HUES64 (cell line): ENCODE data around the gene TRAPPC8. TPM values are rescaled to one million over a fixed set of nuclear protein-coding genes. Genes with fewer than 3 reads are reported as not detected.

Experiments used
- H3K27ac ChIP-seq: 2 replicates; pipeline ENCODE4 v1.7.0; 2013; ENCODE audit warnings: low read depth, low read length, inconsistent platforms
- H3K27me3 ChIP-seq: 2 replicates; pipeline ENCODE4 v1.6.1; 2013; ENCODE audit warnings: mild to moderate bottlenecking, low read length; ENCODE audit not compliant: insufficient read depth
- H3K36me3 ChIP-seq: 2 replicates; pipeline ENCODE4 v1.6.1; 2013; ENCODE audit warnings: mild to moderate bottlenecking, low read length; ENCODE audit not compliant: insufficient read depth
- H3K4me1 ChIP-seq: 2 replicates; pipeline ENCODE4 v1.6.1; 2013; ENCODE audit warnings: mild to moderate bottlenecking, low read length, moderate library complexity; ENCODE audit not compliant: insufficient read depth
- H3K4me3 ChIP-seq: 2 replicates; pipeline ENCODE4 v1.5.1; 2013; ENCODE audit warnings: mild to moderate bottlenecking, low read length, moderate library complexity
- H3K9ac ChIP-seq: 2 replicates; pipeline ENCODE4 v1.6.1; 2013; ENCODE audit warnings: mild to moderate bottlenecking, low read depth, low read length
- H3K9me3 ChIP-seq: 2 replicates; pipeline ENCODE4 v1.6.1; 2013; ENCODE audit warnings: low read depth, low read length; ENCODE audit not compliant: insufficient read depth
- WGBS: fragments of 150-250, 120-280 bp; methylation state at CpG from one replicate; pipeline ENCODE4 v1.1.7; 2013; ENCODE audit warnings: missing lambda C conversion rate; 5-methylcytosine and 5-hydroxymethylcytosine counted together
- polyA plus RNA-seq, 2 experiments: library from polyadenylated mRNA; stranded (reverse); fragments of 50-300 nt; gene quantifications; one replicate each; pipeline ENCODE4 v1.2.3, GENCODE V29; 2013

The TRAPPC8 gene, protein sequence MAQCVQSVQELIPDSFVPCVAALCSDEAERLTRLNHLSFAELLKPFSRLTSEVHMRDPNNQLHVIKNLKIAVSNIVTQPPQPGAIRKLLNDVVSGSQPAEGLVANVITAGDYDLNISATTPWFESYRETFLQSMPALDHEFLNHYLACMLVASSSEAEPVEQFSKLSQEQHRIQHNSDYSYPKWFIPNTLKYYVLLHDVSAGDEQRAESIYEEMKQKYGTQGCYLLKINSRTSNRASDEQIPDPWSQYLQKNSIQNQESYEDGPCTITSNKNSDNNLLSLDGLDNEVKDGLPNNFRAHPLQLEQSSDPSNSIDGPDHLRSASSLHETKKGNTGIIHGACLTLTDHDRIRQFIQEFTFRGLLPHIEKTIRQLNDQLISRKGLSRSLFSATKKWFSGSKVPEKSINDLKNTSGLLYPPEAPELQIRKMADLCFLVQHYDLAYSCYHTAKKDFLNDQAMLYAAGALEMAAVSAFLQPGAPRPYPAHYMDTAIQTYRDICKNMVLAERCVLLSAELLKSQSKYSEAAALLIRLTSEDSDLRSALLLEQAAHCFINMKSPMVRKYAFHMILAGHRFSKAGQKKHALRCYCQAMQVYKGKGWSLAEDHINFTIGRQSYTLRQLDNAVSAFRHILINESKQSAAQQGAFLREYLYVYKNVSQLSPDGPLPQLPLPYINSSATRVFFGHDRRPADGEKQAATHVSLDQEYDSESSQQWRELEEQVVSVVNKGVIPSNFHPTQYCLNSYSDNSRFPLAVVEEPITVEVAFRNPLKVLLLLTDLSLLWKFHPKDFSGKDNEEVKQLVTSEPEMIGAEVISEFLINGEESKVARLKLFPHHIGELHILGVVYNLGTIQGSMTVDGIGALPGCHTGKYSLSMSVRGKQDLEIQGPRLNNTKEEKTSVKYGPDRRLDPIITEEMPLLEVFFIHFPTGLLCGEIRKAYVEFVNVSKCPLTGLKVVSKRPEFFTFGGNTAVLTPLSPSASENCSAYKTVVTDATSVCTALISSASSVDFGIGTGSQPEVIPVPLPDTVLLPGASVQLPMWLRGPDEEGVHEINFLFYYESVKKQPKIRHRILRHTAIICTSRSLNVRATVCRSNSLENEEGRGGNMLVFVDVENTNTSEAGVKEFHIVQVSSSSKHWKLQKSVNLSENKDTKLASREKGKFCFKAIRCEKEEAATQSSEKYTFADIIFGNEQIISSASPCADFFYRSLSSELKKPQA (N-terminal part only)
- polyA plus RNA-seq (2013, experiment 1 of 2), result 23.8 TPM
- 26.1 TPM for polyA plus RNA-seq (2013, experiment 2 of 2)

GRCh38 chr18:31942999-31943877 is at the start of gene TRAPPC8:
TSS of gene TRAPPC8 (minus strand) at chr18:31943128. CDS start at chr18:31942764, 364 bp downstream.
- under 1% methylated on average over 49 of the region's 58 CpGs for WGBS
- Histone ChIP-seq H3K9ac (peak within 1 kb of the TSS; percentile 96), H3K4me3 (peak within 1 kb of the TSS; percentile 100), H3K36me3 (0 out of 2 replicates have a peak, but pooled peaks cover 2% of the 10 kb centered on the region), H3K27ac (peak within 1 kb of the TSS; percentile 96), H3K4me1 (peaks cover 15% of the 10 kb centered on the region), H3K9me3 (no peaks in the 10 kb centered on the region; the same call in 1 of the 2 replicates), H3K27me3 (no peaks in the 10 kb centered on the region)

DNA sequence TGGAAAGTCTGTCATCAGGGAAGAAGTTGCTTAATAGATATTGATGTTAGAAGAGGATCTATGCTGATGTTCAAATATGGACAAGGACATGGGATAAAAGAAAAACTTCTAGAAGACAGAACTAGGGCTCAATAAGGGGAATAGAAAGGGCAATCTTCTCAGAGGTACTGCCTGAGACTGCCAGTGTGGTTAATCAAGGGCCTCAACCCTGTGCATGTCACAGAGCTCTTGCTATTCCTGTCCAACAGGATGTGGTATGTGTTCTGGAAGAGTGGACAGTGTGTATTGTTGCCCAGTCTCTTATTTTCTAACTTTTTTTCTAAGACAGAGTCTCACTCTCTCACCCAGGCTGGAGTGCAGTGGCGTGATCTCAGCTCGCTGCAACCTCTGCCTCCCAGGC is 47.9 kb upstream of the TRAPPC8 start:
- Histone ChIP-seq H3K27me3 (no peaks in the 10 kb centered on the region), H3K27ac (no peak overlapping the region), H3K4me1 (no peaks in the 10 kb centered on the region), H3K9me3 (no peaks in the 10 kb centered on the region), H3K9ac (no peak overlapping the region), H3K36me3 (no peaks in the 10 kb centered on the region), H3K4me3 (no peak overlapping the region)
- 95% methylated on average over 2 of the region's 2 CpGs for WGBS

GRCh38 chr18:31983976-31984375 is 41.0 kb upstream of the TRAPPC8 start:
- Histone ChIP-seq H3K27ac (no peak overlapping the region), H3K4me1 (no peaks in the 10 kb centered on the region), H3K9me3 (peaks cover 6% of the 10 kb centered on the region), H3K27me3 (no peaks in the 10 kb centered on the region), H3K36me3 (no peaks in the 10 kb centered on the region), H3K9ac (no peak overlapping the region), H3K4me3 (no peak overlapping the region)
- WGBS, result 93% methylated on average over 5 of the region's 5 CpGs

- 82% methylated on average over 3 of the region's 3 CpGs for WGBS
- H3K9me3 ChIP-seq, result peaks cover 15% of the 10 kb centered on the region
- H3K4me1 ChIP-seq, result no peaks in the 10 kb centered on the region
- no peak overlapping the region for H3K4me3 ChIP-seq
- H3K27ac ChIP-seq, result no peak overlapping the region
- no peaks in the 10 kb centered on the region for H3K36me3 ChIP-seq
- H3K27me3 ChIP-seq, result no peaks in the 10 kb centered on the region
- no peak overlapping the region for H3K9ac ChIP-seq
These were observed 40.1 kb upstream of the TRAPPC8 start for GRCh38 chr18:31983020-31983419.

- H3K4me3 ChIP-seq, result no peak overlapping the region
- no peak overlapping the region for H3K9ac ChIP-seq
- no peaks in the 10 kb centered on the region for H3K27me3 ChIP-seq
- no peaks in the 10 kb centered on the region for H3K4me1 ChIP-seq
- peaks cover 22% of the 10 kb centered on the region for H3K9me3 ChIP-seq
- H3K27ac ChIP-seq, result no peak overlapping the region
- no peaks in the 10 kb centered on the region for H3K36me3 ChIP-seq
These were observed 37.9 kb upstream of the TRAPPC8 start for GRCh38 chr18:31980863-31981262.

DNA sequence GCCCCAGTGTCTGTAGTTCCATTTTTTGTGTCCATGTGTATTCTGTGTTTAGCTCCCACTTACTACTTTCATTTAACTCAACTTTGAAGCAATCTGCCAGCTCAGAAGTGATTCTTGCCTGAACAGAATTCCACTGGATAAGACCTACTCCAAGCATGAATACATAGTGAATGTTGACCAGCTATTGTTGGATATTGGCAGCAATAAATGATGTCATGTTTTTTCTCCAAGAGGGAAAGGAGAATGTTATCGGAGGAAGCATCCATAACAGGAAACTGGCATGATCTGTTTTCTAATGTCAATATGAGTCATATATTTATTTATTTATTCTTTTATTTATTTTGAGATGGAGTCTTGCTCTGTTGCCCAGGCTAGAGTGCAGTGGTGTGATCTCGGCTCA is 36.8 kb upstream of the TRAPPC8 start:
- Histone ChIP-seq H3K27ac (no peak overlapping the region), H3K4me3 (no peak overlapping the region), H3K9ac (no peak overlapping the region), H3K9me3 (peaks cover 26% of the 10 kb centered on the region), H3K4me1 (no peaks in the 10 kb centered on the region), H3K36me3 (no peaks in the 10 kb centered on the region; the same call in 1 of the 2 replicates), H3K27me3 (no peaks in the 10 kb centered on the region)
- WGBS, result 91% methylated on average over 2 of the region's 2 CpGs

- H3K4me3 ChIP-seq, result no peak overlapping the region
- H3K9me3 ChIP-seq, result peaks cover 37% of the 10 kb centered on the region
- WGBS, result 94% methylated on average over 5 of the region's 5 CpGs
- no peaks in the 10 kb centered on the region for H3K27me3 ChIP-seq
- no peak overlapping the region for H3K27ac ChIP-seq
- H3K4me1 ChIP-seq, result no peaks in the 10 kb centered on the region
- no peak overlapping the region for H3K9ac ChIP-seq
- no peaks in the 10 kb centered on the region; the same call in 1 of the 2 replicates for H3K36me3 ChIP-seq
These were observed 35.7 kb upstream of the TRAPPC8 start for GRCh38 chr18:31978616-31979015.

DNA sequence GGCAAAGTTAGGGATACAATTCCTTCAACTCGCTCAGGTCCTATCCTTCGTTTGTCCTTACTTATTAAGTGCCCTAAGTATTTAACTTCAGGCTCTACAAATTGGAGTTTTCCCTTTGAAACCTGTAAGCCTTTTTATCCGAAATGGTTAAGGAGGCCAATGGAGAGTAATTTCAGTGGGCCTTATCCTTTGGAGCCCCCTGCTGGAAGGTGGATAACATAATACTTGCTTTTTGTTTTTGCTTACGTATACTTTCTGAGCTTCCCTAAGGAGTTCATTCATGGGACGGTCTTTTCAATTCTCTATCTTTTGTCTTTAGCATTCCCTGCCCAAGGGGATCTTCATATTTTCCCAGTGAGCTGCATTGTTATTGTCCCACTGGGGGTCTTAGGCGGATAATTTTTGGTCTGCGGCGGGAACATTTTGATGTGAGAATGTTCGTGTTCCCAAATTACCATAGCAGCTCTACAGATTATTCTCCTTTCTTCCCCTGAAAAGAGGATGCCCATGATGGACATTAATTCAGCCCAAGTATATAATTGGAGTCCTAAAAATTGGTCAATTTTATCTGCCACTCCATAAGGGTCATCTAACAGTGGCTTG is 34.4 kb upstream of the TRAPPC8 start:
- no peak overlapping the region for H3K9ac ChIP-seq
- H3K36me3 ChIP-seq, result no peaks in the 10 kb centered on the region; the same call in 1 of the 2 replicates
- 75% methylated on average over 8 of the region's 9 CpGs for WGBS
- no peaks in the 10 kb centered on the region for H3K27me3 ChIP-seq
- H3K9me3 ChIP-seq, result peaks cover 42% of the 10 kb centered on the region
- no peak overlapping the region for H3K4me3 ChIP-seq
- no peaks in the 10 kb centered on the region for H3K4me1 ChIP-seq
- H3K27ac ChIP-seq, result no peak overlapping the region

DNA sequence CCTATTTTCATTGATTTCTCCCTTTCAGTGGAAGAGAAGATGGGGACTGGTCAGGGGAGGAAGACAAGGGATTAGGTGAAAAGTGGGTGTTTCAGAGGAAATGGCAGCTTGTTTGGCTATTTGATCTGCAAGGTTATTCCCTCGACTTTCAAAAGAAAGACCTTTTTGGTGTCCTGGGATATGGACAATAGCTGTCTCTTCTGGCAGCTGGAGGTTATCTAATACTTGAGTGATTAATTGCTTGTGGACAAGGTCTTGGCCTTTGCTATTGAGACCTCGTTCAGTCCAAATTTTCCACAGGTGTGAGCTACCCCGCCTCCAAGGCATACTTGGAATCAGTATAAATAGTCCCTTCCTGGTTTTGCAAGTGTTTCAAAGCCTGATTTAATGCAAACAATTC is 33.3 kb upstream of the TRAPPC8 start:
- H3K4me3 ChIP-seq, result no peak overlapping the region
- no peak overlapping the region for H3K9ac ChIP-seq
- peaks cover 42% of the 10 kb centered on the region for H3K9me3 ChIP-seq
- no peaks in the 10 kb centered on the region for H3K4me1 ChIP-seq
- no peak overlapping the region for H3K27ac ChIP-seq
- no peaks in the 10 kb centered on the region; the same call in 1 of the 2 replicates for H3K36me3 ChIP-seq
- WGBS, result 92% methylated on average over 3 of the region's 3 CpGs
- H3K27me3 ChIP-seq, result no peaks in the 10 kb centered on the region
